ENCODE results near the gene QRICH2.
A peak's percentile ranks its signal among the peaks of the same experiment; 100 is the strongest.
"Not testable (repeated sequence)": the region's sequence is repeated elsewhere in the genome, so short reads cannot be mapped to it uniquely, and the experiment has no call there.

Gene QRICH2

GRCh38 chr17:76278268-76278908, 29.7 kb downstream of the QRICH2 start:
- DNase-seq (ENCODE audit: low read depth) = no peak

GRCh38 chr17:76277300-76278267, 30.5 kb downstream of the QRICH2 start:
- no peak for DNase-seq (ENCODE audit: low read depth)

GRCh38 chr17:76276461-76277299, 31.4 kb downstream of the QRICH2 start:
- no peak for DNase-seq (ENCODE audit: low read depth)

- DNase-seq (ENCODE audit: low read depth) = no peak
These were observed 32.0 kb downstream of the QRICH2 start for GRCh38 chr17:76276069-76276431.

- no peak for DNase-seq (ENCODE audit: low read depth)
These were observed 32.6 kb downstream of the QRICH2 start for GRCh38 chr17:76275382-76276068.

GRCh38 chr17:76274112-76274956, 33.7 kb downstream of the QRICH2 start:
- DNase-seq (ENCODE audit: low read depth) = no peak

- DNase-seq (ENCODE audit: low read depth) = no peak
These were observed 34.5 kb downstream of the QRICH2 start for GRCh38 chr17:76273445-76274111.

- no peak for DNase-seq (ENCODE audit: low read depth)
These were observed 35.3 kb downstream of the QRICH2 start for GRCh38 chr17:76272541-76273444.

GRCh38 chr17:76271669-76272540, 36.2 kb downstream of the QRICH2 start:
- peak; percentile 62 for DNase-seq (ENCODE audit: low read depth)

GRCh38 chr17:76270770-76271668, 37.1 kb downstream of the QRICH2 start:
- DNase-seq (ENCODE audit: low read depth) = no peak

GRCh38 chr17:76270127-76270592, 37.9 kb downstream of the QRICH2 start:
- no peak for DNase-seq (ENCODE audit: low read depth)

GRCh38 chr17:76268991-76269981, 38.8 kb downstream of the QRICH2 start:
- DNase-seq (ENCODE audit: low read depth) = no peak

GRCh38 chr17:76268015-76268749, 39.9 kb downstream of the QRICH2 start:
- DNase-seq (ENCODE audit: low read depth) = peak; percentile 44

GRCh38 chr17:76267581-76268001, 40.5 kb downstream of the QRICH2 start:
- DNase-seq (ENCODE audit: low read depth) = not testable (repeated sequence)

- DNase-seq (ENCODE audit: low read depth) = no peak
These were observed 41.0 kb downstream of the QRICH2 start for GRCh38 chr17:76267051-76267576.

Measured in stimulated activated CD8-positive, alpha-beta memory T cell treated with anti-CD3 and anti-CD28 coated beads, Interleukin-15, amount 100 ng/mL, for 24 hours (primary cell).